UCSD-AML1 (cell line): ENCODE measurements around the gene POM121L2.

Experiments
- DNase-seq: peaks from one replicate; lab custom pipeline; 2025; ENCODE audit not compliant: unreplicated experiment; lab: John Stamatoyannopoulos, UW

The POM121L2 gene

DNA sequence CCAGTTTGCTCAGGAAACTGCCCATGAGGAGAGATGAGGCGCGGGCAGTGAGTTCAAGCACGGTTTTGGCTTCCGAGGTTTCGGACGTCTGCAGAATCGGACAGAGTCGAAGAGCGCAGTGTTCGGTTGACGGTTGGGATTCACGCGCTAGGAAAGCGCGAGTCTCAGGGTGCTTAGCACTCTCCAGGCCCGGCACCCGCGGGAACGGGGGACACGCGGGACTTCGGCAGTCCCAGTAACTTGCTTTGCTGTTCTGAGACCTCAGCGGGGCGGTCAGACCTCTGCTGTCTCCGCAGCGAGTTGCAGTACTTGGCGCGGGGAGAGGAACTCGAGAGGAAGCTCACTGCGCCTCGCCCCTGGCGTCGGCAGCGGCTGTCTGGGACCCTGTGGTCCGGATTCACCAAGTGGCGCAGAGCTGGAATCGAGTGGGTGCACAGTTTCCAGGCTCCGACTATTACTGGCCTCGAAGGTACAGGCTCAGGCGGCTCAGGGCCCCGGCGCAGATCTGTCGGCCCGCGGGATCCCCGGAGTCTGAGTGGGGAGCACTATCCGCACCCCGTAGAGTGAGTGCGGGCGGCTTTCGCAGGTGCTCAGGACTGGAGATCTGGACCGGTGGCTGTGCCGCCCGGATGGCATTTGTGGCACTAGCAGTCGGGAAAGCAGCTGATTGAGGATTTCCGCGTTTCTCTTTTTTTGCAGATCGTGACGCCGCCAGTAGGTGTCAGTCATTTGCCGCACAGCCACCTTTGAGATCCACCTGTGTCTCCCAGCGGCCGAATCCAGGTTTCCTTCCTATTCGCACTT, at the start of gene POM121L2:
Gene POM121L2, minus strand, starts transcription at position 128 of the 804 bp plus-strand sequence. Its CDS starts 103 bp downstream, at position 25.
- DNase-seq = peak; percentile 56

DNA sequence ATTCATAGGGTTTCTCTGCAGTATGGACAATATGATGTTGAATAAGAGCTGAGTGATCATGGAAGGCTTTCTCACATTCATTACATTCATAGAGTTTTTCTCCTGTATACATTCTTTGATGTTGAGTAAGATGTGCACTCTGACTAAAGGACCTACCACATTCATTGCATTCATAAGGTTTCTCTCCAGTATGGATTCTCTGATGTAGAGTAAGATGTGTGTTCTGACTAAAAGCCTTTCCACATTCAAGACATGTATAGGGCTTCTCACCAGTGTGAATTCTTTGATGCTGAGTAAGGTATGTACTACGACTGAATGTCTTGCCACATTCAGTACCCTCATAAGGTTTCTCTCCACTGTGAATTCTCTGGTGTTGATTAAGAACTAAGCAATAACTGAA, 47.2 kb upstream of the POM121L2 start:
- DNase-seq = no peak

DNA sequence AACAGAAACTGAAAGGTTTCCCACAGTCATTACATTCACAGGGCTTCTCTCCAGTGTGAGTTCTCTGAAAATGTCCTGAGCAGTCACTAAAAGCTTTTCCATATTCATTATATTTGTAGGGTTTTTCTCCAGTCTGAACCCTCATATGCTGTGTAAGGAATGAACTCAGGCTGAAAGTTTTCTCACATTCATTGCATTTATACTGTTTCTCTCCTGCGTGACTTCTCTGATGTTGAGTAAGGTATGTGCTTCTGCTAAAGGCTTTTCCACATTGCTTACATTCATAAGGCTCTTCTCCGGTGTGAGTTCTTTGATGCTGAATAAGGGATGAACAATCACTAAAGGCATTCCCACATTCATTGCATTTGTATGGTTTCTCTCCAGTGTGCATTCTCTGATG, 46.7 kb upstream of the POM121L2 start:
- no peak for DNase-seq

DNA sequence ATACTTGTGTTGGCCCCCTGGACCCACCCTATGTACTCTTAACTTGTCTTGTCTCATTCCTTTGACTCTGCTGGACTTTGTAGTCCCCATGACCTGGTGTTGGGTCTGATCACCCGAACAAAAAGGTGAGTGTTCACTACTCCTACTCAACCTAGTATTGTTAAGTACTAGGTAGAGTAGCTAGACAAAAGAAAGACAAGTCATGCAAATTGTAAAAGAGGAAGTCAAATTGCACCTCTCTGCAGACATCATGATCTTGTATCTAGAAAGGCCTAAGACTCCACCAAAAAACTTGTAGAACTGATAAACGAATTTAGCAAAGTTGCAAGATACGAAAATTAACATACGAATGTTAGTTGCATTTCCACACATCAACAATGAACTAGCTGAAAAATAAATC, 40.8 kb upstream of the POM121L2 start:
- DNase-seq = no peak

DNA sequence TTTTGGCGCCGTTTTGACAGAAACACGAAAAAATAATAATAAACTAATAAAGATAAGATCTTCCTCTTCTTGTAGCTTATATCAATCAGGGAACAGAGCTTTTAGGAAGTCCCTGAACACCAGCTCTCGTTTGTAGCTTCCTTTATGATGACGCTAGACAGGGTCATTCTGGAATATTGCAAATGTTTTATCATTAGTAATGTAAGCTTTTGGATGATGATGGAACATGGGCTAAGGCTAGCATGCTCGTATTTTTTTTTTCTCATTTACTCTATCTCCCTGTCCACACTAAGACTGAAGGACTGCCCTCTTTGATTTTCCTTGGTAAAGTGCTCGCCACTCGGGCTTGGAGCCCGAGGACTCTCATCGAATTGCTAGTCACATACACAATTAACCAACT, 22.1 kb upstream of the POM121L2 start:
- no peak for DNase-seq

DNA sequence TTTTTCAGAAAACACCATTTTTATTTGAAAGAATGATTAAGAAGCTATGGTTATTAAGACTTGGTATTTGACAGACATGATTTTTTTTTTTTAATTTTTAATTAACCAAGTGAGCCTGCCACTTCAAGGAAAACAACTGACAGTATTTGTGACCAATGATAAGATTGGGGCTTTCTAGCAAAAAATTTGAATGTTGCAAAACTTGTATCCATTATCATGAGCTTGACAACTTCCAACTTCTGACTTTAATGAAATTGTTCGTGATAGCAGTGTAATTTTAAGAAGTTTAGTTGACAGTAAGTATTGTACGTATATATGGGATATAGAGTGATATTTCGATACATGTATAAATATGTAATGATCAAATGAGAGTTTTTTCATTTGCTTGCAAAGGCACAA, 21.6 kb upstream of the POM121L2 start:
- no peak for DNase-seq

DNA sequence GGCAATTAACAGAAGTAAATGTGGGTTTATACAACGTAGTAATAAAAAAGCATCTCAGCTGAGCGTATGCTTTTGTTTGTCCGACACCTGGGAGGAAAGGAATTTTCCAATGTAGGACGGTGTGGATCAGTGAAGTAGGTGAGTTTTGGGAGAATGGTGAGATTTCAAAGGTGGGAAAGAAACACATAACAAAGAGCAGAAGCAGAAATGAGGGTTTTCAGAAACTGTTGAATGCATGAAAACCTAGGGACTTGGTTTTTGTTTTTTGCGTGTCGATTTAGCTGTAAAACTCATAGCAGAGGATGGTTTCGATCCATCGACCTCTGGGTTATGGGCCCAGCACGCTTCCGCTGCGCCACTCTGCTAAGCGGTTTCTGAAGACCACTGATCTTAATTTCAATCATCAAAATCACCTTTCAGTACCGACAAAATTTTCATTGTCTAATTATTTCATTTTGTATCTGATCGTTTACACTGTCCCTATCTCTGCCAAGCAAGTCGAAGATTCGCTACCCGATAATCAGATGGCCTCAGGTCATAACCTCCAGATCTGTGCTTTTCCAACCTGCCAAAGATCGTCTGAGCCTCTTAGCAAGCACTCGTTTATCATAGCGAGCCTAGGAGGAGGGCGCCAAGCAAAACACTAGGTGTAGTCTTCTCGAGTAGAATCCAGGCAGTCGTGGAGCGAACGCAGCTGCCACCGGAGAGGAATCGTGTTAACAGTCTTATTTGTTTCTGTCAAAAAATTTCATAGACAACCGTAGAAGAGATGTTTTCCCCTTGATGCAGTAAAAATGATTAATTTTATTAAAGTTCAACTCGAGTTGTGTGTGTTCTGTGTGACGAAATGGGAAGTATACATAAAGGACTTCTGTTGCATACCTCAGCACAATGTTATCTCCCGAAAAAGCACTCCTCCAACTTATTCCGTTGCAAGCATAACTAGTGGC, 20.9 kb upstream of the POM121L2 start:
- DNase-seq = peak; percentile 48

DNA sequence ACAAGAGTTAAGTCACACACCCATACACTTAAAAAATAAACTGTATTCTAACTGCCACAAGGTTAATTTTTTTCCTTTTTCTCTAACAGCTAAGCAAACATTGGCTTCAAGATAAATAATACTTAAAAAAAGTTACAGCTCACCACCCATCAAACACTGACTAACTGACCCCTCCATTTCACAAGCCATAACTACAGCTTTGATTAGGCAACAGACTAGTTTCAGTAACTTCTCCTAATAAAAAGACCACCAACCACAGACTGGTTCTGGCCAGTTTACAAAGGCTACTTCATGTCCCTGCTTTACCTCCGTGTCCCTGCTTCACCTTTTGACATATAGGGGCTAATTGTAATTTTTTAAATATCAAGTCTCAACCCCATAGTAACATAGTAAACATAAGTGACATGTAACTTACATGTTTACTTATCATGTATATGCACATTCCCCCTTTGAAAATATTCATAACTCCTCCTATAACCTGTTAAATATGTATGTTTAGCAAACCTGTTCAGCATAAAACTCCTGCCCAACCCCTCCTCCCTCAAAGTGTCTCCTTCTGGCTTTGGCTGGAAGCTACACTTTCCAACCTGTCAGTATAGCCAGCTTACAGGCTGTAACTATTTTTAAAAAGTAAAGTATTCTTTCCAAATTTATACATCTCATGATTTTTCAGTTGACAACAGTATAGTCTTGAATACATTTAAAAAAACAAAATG, 15.1 kb upstream of the POM121L2 start:
- DNase-seq = no peak

DNA sequence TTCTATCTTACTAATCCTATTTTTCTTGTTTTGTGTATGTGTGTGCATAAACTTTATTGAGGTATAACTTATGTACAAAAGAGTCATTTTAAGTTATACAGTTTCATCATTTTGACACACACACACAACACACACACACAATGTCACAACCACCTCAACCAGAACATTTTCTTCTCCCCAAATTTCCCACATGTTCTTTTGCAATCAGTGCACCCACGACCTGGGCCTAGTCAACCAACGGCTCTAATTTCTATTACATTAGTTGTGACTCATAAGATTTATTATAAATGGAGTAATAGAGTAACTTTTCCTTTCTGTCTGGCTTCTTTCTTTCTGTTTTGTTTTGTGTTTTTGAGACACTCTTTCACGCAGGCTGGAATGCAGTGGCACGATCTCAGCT, 9.8 kb upstream of the POM121L2 start:
- DNase-seq = no peak

DNA sequence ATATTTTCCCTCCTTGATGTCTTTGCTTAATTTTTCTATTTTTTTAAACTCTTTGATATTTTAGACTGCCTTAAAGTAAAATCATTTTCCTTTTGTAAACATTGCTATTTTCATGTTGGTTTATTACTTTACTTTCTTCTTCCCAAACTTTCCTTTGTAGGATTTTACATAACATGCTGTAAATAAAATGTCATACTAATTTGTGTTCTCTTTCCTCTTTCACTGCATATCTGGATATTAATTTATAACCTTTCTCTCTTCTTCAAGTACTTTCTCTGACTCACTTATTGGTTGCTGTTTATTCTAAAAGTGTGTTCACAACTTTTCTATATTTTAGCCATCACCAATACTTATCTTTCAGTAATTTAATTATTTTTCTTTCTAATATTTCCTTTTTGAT, 9.3 kb upstream of the POM121L2 start:
- DNase-seq = no peak

DNA sequence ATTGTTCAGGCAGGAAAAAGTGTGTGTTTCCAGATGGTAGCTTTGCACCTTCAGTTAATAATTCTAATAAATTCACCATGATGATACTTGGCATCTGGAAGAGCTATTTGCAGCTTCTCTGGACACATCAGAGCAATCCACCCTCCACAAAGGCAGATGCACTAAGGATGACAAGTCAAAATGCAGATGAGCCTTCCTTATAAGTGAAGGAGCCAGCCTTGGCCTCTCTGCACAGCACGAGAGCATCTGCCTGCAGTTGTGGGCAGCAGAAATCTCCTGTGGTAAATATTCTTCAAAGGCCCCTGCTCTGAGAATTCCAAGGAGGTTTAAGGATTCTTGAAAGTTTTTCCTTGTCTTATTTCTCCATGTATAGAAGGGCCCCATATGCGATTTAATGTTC, 6.9 kb upstream of the POM121L2 start:
- no peak for DNase-seq

DNA sequence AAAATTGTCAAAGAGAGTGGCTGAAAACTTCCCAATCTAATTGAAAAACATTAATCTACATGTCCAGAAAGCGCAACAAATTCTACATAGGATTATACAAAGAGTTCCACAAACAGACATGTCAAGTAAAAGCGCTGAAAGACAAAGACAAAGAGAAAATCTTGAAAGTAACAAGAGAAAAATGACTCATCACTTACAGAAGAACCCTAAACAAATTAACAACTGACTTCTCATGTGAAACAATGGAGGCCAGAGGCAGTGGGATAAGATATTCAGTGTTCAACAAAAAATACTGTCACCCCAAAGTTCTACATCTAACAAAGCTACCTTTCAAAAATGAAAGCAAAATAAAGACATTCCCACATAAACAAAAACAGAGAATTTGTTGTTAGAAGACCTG, 2.0 kb upstream of the POM121L2 start:
- no peak for DNase-seq

DNA sequence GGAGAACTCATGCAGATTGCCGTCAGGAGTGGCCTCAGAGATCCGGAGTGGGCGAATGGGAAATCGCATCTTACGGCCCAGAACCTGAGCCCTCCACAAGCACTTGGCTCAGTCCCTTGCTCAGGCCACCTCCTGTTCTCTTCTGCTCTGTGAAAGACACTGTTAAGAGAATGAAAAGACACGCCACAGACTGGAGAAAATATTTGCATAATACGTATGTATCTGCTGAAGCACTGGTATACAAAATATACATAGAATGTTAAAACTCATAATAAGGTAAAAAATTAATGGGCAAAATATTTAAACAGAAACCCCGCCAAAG, 838 bp upstream of the POM121L2 start:
- DNase-seq = no peak

DNA sequence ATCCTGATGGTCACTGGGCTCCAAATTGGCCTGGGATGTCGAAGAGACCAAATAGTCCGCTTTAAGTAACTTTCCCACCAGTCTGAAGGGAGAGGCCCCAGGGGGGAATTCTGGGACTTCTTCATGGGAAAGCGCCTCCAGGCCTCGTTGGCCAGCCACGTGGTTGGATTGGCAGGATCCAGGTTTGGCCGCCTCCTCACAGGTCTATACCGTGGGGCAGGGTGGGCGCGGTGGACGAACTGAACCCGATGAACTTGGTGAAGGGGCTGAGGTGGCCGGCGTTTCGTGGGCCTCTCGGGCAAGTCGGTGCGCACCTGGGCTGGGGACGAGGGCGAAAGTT, 297 bp downstream of the POM121L2 start:
- no peak for DNase-seq

DNA sequence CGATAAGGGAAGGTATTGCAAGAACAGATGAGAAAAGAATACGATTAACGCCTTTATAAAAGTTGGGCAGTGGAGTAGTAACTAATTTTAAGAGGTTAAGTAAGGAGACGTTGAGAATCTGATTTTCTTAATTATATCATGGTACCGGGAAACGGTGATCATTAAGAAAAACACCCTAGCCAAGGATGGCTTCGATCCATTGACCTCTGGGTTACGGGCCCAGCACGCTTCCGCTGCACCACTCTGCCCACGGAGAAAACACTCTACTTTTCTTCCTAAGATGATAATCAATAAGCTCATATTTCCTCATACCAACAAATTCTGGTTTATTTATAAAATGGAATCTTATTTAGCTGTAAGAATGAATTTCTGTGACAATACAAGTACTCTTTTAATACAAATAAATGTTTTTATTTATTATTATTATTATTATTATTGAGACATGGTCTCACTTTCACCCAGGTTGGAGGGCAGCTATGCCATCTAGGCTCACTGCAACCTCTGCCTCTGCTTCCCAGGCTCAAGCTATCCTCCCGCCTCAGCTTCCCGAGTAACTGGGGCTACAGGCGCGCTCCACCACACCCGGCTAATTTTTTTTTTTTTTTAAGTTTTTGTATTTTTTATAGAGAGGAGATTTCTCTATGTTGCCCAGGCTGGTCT, 8.3 kb downstream of the POM121L2 start:
- no peak for DNase-seq

DNA sequence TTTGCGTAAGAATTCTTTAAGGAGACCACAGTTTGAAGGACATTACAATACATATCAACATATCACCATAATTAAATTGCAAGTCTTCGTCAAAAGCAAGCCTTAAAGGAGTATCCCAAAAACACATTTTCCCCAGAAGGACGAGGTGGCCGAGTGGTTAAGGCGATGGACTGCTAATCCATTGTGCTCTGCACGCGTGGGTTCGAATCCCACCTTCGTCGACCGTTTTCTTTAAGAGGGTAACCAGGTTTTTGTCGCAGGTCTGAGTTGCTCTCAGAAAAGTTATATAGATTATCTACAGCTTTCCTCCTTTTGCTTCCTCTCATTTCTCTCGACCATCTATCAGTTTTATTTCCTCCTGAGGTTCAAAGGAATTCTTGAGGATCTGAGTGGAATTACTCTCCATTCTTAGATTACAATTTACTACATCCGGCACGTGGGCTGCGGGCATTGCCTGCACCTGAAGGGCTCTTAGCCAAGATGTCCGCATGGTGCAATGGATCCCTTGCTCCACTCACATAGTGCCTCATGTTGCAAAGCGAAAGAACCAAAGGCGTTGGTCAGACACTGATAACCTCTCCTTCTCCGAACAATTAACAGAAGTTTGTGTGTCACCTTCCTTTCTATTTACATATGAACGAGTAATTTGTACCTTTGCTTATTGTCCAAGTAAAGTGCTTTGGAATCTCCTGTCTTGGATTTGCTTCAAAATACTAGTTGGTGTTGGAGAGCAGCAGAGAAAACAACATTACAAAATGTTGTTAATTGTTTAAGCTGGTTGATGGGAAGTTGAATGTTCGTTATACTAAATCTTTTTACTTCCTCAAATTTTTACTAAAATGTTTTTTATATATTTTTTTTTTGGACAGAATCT, 14.0 kb downstream of the POM121L2 start:
- no peak for DNase-seq

DNA sequence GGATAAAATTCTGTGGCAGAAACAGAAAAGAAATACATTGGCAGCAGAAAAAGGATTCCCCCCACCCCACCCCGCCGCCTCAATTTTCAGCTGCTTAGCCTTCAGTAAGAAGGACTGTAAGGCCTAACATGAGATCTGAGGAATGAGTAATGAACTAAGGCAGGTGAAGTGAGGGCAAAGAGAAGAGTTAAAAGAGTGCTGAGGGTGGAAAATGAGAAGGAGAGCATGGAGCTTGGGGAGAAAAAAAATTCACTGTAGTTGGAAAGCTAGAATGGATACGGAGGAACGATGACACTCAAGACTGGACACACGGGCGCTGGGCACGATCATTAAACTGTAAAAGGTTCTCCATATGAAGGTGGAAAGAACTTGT, 14.6 kb downstream of the POM121L2 start:
- no peak for DNase-seq

DNA sequence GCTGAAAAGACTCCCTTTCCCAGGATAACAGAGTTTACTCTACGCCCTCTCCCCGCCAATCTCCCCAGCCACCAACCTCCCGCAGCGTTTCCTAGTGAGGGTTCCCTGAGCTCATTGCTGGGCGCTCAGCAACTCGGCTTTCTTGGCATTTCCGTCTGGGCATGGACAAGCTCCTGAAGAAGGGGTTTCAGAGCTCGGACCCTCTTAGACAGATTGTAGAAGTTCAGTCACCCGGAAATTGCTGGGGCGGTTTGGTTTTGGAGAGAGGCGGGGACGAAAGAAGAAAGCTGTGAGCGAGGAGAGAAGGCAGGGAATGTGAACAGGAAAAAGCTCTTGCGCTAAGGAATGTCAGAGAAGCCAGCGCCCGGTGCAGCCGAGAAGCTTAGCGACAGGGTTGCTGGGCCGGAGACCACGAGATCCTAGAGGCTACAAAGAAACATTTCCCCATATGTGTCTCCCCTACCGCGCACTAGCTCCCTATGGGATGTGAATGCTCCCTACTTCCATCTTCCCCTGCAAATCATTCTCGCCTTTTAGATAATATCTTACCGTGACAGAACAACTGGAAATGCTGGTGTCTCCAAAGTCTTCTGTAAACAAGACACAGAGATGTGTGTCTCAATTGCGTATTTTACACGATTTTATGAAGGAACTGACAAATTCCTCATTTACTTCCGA, 15.8 kb downstream of the POM121L2 start:
- no peak for DNase-seq

DNA sequence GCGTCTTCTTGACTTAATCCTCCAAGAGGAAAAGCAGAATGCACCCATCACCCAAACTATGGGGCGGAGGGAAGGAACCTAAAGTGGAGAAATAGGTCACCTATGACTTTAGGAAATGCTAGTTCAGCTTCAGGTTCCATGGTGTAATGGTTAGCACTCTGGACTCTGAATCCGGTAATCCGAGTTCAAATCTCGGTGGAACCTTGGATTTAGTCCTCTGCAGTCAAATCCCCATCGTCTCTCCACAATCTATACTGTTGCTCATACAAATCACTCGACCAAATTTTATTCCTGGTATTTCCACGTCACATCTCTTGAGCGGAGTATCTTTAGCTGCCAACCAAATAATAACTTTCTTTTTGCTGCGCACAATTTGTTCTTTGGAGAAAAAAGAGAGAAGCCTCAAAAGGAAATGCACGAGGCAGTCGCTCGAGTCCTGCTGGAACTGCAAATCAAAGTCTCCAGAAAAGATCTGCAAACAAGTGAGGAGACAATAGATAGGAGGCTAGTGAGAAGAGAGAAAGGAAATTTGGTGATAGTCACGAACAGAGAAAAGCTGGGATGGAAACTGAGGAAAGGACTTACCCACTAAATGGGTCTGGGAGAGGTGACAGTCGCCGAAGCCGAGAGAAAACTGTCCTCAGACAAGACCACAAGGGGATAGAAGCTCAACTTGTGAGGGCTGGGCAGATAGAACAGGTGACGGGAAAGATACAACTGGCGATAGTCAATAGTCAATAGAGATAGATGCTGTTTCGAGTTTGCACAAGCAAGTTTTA, 16.6 kb downstream of the POM121L2 start:
- no peak for DNase-seq
